ENCODE measurements around the gene ATP6V1F.
A peak's percentile ranks its signal among the peaks of the same experiment; 100 is the strongest.

The ATP6V1F gene

GRCh38 chr7:128841921-128842673 is 20.6 kb upstream of the ATP6V1F start:
- Histone ChIP-seq H2AFZ (ENCODE audit: low read length) (no peak overlapping the region), H3K4me2 (ENCODE audit: low read length) (no peak overlapping the region), H3K79me2 (ENCODE audit: insufficient read depth, low read length) (no peaks in the 10 kb centered on the region), H3F3A (ENCODE audit: insufficient read depth, low read length) (no peaks in the 10 kb centered on the region), H3K27me3 (ENCODE audit: insufficient read depth, low read length) (no peaks in the 10 kb centered on the region; the same call in 1 of the 2 replicates), H3K27ac (ENCODE audit: low read depth, low read length, poor library complexity, severe bottlenecking) (no peak overlapping the region), H3K9me3 (ENCODE audit: low read length) (no peaks in the 10 kb centered on the region), H3K36me3 (ENCODE audit: insufficient read depth, low read length) (no peaks in the 10 kb centered on the region), H3K9me2 (ENCODE audit: low read depth, low read length) (no peaks in the 10 kb centered on the region), H3K4me1 (ENCODE audit: insufficient read depth, low read length, severe bottlenecking) (peaks cover 3% of the 10 kb centered on the region), H4K20me1 (ENCODE audit: insufficient read depth, low read length) (no peaks in the 10 kb centered on the region), H3K9ac (ENCODE audit: low read length) (no peak overlapping the region), H3K4me3 (ENCODE audit: low read depth, low read length, poor library complexity, severe bottlenecking) (no peak overlapping the region)
- no peak for TF ChIP-seq EZH2 (IDR thresholded peaks at IDR 0.05; ENCODE audit: borderline replicate concordance, low read length)
- TF ChIP-seq, protein P1, sequence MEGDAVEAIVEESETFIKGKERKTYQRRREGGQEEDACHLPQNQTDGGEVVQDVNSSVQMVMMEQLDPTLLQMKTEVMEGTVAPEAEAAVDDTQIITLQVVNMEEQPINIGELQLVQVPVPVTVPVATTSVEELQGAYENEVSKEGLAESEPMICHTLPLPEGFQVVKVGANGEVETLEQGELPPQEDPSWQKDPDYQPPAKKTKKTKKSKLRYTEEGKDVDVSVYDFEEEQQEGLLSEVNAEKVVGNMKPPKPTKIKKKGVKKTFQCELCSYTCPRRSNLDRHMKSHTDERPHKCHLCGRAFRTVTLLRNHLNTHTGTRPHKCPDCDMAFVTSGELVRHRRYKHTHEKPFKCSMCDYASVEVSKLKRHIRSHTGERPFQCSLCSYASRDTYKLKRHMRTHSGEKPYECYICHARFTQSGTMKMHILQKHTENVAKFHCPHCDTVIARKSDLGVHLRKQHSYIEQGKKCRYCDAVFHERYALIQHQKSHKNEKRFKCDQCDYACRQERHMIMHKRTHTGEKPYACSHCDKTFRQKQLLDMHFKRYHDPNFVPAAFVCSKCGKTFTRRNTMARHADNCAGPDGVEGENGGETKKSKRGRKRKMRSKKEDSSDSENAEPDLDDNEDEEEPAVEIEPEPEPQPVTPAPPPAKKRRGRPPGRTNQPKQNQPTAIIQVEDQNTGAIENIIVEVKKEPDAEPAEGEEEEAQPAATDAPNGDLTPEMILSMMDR (IDR thresholded peaks at IDR 0.05; ENCODE audit: low read length), result peak; percentile 99

DNA sequence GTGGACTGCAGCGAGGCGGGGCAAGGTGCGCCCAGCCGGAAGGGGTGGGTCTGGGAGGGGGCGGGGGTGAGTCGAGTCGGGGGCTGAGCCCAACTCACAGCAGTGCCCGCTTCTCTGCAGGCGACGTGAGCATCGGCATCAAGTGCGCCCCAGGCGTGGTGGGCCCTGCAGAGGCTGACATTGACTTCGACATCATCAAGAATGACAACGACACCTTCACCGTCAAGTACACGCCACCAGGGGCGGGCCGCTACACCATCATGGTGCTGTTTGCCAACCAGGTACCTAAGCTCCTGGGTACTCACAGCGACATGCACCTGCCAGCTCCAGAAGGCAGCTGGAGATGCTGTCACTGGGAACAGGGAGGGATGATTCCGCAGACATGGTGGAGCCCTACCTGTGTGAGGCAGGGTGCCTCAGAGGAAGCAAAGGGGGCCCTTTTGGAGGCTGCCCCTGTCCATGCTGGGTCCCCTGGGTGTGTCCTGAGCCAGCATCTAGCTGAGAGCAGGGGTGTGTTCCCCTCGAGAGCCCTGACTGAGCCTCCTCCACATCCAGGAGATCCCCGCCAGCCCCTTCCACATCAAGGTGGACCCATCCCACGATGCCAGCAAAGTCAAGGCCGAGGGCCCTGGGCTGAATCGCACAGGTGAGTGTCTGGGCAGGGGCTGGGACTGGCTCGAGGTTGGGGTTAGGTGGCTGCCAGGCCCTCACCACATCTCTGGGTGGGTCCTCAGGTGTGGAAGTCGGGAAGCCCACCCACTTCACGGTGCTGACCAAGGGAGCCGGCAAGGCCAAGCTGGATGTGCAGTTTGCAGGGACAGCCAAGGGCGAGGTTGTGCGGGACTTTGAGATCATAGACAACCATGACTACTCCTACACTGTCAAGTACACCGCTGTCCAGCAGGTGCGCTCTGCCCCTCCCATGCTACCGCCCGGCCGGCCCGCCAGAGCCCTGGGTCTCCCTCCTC is 19.7 kb upstream of the ATP6V1F start:
- no peaks in the 10 kb centered on the region for H3K79me2 ChIP-seq (ENCODE audit: insufficient read depth, low read length)
- no peak overlapping the region for H2AFZ ChIP-seq (ENCODE audit: low read length)
- H3K9me2 ChIP-seq (ENCODE audit: low read depth, low read length), result no peaks in the 10 kb centered on the region
- 0 out of 2 replicates have a peak, but pooled peaks have one; percentile 58 for TF ChIP-seq EZH2 (IDR thresholded peaks at IDR 0.05; ENCODE audit: borderline replicate concordance, low read length)
- TF ChIP-seq, protein P1 (IDR thresholded peaks at IDR 0.05; ENCODE audit: low read length), result no peak
- H3F3A ChIP-seq (ENCODE audit: insufficient read depth, low read length), result no peaks in the 10 kb centered on the region
- no peaks in the 10 kb centered on the region for H4K20me1 ChIP-seq (ENCODE audit: insufficient read depth, low read length)
- no peaks in the 10 kb centered on the region for H3K9me3 ChIP-seq (ENCODE audit: low read length)
- H3K27me3 ChIP-seq (ENCODE audit: insufficient read depth, low read length), result no peaks in the 10 kb centered on the region; the same call in 1 of the 2 replicates
- peaks cover 3% of the 10 kb centered on the region for H3K4me1 ChIP-seq (ENCODE audit: insufficient read depth, low read length, severe bottlenecking)
- no peaks in the 10 kb centered on the region for H3K36me3 ChIP-seq (ENCODE audit: insufficient read depth, low read length)
- no peak overlapping the region for H3K9ac ChIP-seq (ENCODE audit: low read length)
- no peak overlapping the region for H3K27ac ChIP-seq (ENCODE audit: low read depth, low read length, poor library complexity, severe bottlenecking)
- H3K4me2 ChIP-seq (ENCODE audit: low read length), result no peak overlapping the region
- no peak overlapping the region for H3K4me3 ChIP-seq (ENCODE audit: low read depth, low read length, poor library complexity, severe bottlenecking)

DNA sequence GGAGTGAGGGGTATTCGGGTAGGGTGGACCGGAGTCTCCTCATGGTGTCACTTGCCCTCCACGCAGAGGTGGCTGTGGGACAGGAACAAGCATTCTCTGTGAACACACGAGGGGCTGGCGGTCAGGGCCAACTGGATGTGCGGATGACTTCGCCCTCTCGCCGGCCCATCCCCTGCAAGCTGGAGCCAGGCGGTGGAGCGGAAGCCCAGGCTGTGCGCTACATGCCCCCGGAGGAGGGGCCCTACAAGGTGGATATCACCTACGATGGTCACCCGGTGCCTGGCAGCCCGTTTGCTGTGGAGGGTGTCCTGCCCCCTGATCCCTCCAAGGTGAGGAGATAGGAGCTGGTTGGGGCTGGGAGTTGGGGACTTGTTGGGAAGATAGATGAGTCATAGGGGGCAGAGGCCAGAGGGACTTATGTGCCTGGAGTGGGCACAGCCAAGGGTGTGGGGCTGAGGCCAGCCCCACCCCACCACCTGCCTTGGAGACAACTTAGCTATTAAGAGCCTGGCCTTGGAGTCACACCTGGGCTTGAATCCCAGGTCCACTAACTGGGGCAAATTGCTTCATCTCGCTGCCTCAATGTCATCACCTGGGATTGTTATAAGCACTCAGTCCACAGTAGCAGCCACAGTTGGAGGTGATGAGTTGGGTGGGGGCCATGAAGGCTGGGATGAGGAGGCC is 18.6 kb upstream of the ATP6V1F start:
- H3K27me3 ChIP-seq (ENCODE audit: insufficient read depth, low read length), result no peaks in the 10 kb centered on the region; the same call in 1 of the 2 replicates
- H3K9me2 ChIP-seq (ENCODE audit: low read depth, low read length), result no peaks in the 10 kb centered on the region
- no peak overlapping the region for H2AFZ ChIP-seq (ENCODE audit: low read length)
- H3K27ac ChIP-seq (ENCODE audit: low read depth, low read length, poor library complexity, severe bottlenecking), result no peak overlapping the region
- no peaks in the 10 kb centered on the region for H3K79me2 ChIP-seq (ENCODE audit: insufficient read depth, low read length)
- H3K9ac ChIP-seq (ENCODE audit: low read length), result no peak overlapping the region
- no peak for TF ChIP-seq EZH2 (IDR thresholded peaks at IDR 0.05; ENCODE audit: borderline replicate concordance, low read length)
- TF ChIP-seq, protein P1 (IDR thresholded peaks at IDR 0.05; ENCODE audit: low read length), result no peak
- no peaks in the 10 kb centered on the region for H3K9me3 ChIP-seq (ENCODE audit: low read length)
- no peaks in the 10 kb centered on the region for H3F3A ChIP-seq (ENCODE audit: insufficient read depth, low read length)
- no peak overlapping the region for H3K4me2 ChIP-seq (ENCODE audit: low read length)
- peaks cover 3% of the 10 kb centered on the region for H3K4me1 ChIP-seq (ENCODE audit: insufficient read depth, low read length, severe bottlenecking)
- H3K4me3 ChIP-seq (ENCODE audit: low read depth, low read length, poor library complexity, severe bottlenecking), result no peak overlapping the region
- H3K36me3 ChIP-seq (ENCODE audit: insufficient read depth, low read length), result no peaks in the 10 kb centered on the region
- H4K20me1 ChIP-seq (ENCODE audit: insufficient read depth, low read length), result no peaks in the 10 kb centered on the region

Measured in OCI-LY1 (cell line).